ENCODE results near the gene CENPN. TPM values are rescaled to one million over a fixed set of nuclear protein-coding genes. Genes with fewer than 3 reads are reported as not detected.

CENPN gene
- total RNA-seq, 3 donors from 2014 or later: 36.0 to 43.4 (median 42.4) TPM

GRCh38 chr16:81035398-81035974, 28.5 kb downstream of the CENPN start, which contains the start of gene ATMIN:
TSS of gene ATMIN (plus strand) at chr16:81035842. CDS start at chr16:81035871, 29 bp downstream.
- peaks cover 29% of the 10 kb centered on the region for H3K4me1 Mint-ChIP-seq (ENCODE audit: low read depth)
- H3K9me3 Mint-ChIP-seq: no peaks in the 10 kb centered on the region
- DNase-seq: peak; percentile 88

GRCh38 chr16:81035975-81036750, 29.1 kb downstream of the CENPN start:
- ATAC-seq (peak; percentile 76 to 78), DNase-seq (peak; percentile 6)
- no peaks in the 10 kb centered on the region for H3K27me3 Mint-ChIP-seq (ENCODE audit: low read depth)
- H3K4me1 Mint-ChIP-seq (ENCODE audit: low read depth): peaks cover 29% of the 10 kb centered on the region
- H3K4me3 Mint-ChIP-seq: peak overlapping the region; percentile 86
- peaks cover 8% of the 10 kb centered on the region for H3K36me3 Mint-ChIP-seq (ENCODE audit: insufficient read depth)
- no peaks in the 10 kb centered on the region for H3K9me3 Mint-ChIP-seq

More at GRCh38 chr16:81035398-81035974, 28.5 kb downstream of the CENPN start, which contains the start of gene ATMIN:
- H3K4me3 Mint-ChIP-seq: peak within 1 kb of the TSS; percentile 86
- no peaks in the 10 kb centered on the region for H3K27me3 Mint-ChIP-seq (ENCODE audit: low read depth)
- peak; percentile 95 to 96 for ATAC-seq
- H3K36me3 Mint-ChIP-seq (ENCODE audit: insufficient read depth): peaks cover 5% of the 10 kb centered on the region

GRCh38 chr16:81036751-81037350, 29.8 kb downstream of the CENPN start:
- no peak for DNase-seq
- Mint-ChIP-seq H3K4me1 (ENCODE audit: low read depth) (peaks cover 29% of the 10 kb centered on the region), H3K9me3 (no peaks in the 10 kb centered on the region), H3K27me3 (ENCODE audit: low read depth) (no peaks in the 10 kb centered on the region), H3K4me3 (peak overlapping the region; percentile 86), H3K36me3 (ENCODE audit: insufficient read depth) (peaks cover 13% of the 10 kb centered on the region)
- ATAC-seq: no peak

GRCh38 chr16:81040131-81040530, 33.1 kb downstream of the CENPN start:
- Mint-ChIP-seq H3K27me3 (ENCODE audit: low read depth) (no peaks in the 10 kb centered on the region), H3K9me3 (no peaks in the 10 kb centered on the region), H3K4me3 (no peak overlapping the region), H3K4me1 (ENCODE audit: low read depth) (peaks cover 29% of the 10 kb centered on the region), H3K36me3 (ENCODE audit: insufficient read depth) (peaks cover 38% of the 10 kb centered on the region)
- ATAC-seq: no peak
- DNase-seq: no peak

- no peak for DNase-seq
- Mint-ChIP-seq H3K4me3 (no peak overlapping the region), H3K9me3 (no peaks in the 10 kb centered on the region), H3K36me3 (ENCODE audit: insufficient read depth) (peaks cover 41% of the 10 kb centered on the region), H3K27me3 (ENCODE audit: low read depth) (no peaks in the 10 kb centered on the region), H3K4me1 (ENCODE audit: low read depth) (peaks cover 27% of the 10 kb centered on the region)
- ATAC-seq: no peak
Observed at GRCh38 chr16:81040842-81041241, 33.8 kb downstream of the CENPN start.

- peaks cover 25% of the 10 kb centered on the region for H3K4me1 Mint-ChIP-seq (ENCODE audit: low read depth)
- DNase-seq: no peak
- no peak for ATAC-seq
- H3K27me3 Mint-ChIP-seq (ENCODE audit: low read depth): no peaks in the 10 kb centered on the region
- H3K9me3 Mint-ChIP-seq: no peaks in the 10 kb centered on the region
- H3K4me3 Mint-ChIP-seq: no peak overlapping the region
- peaks cover 41% of the 10 kb centered on the region for H3K36me3 Mint-ChIP-seq (ENCODE audit: insufficient read depth)
Observed at GRCh38 chr16:81041696-81042095, 34.7 kb downstream of the CENPN start.

GRCh38 chr16:81042821-81043220, 35.8 kb downstream of the CENPN start:
- Mint-ChIP-seq H3K4me3 (no peak overlapping the region), H3K4me1 (ENCODE audit: low read depth) (peaks cover 14% of the 10 kb centered on the region), H3K9me3 (no peaks in the 10 kb centered on the region), H3K27me3 (ENCODE audit: low read depth) (no peaks in the 10 kb centered on the region), H3K36me3 (ENCODE audit: insufficient read depth) (peaks cover 43% of the 10 kb centered on the region)
- DNase-seq (no peak), ATAC-seq (no peak)

- no peaks in the 10 kb centered on the region for H3K4me1 Mint-ChIP-seq (ENCODE audit: low read depth)
- no peak overlapping the region for H3K4me3 Mint-ChIP-seq
- H3K36me3 Mint-ChIP-seq (ENCODE audit: insufficient read depth): peaks cover 6% of the 10 kb centered on the region
- H3K27me3 Mint-ChIP-seq (ENCODE audit: low read depth): no peaks in the 10 kb centered on the region
- H3K9me3 Mint-ChIP-seq: peaks cover 21% of the 10 kb centered on the region
- no peak for ATAC-seq
- no peak for DNase-seq
Observed at GRCh38 chr16:81053761-81054160, 46.7 kb downstream of the CENPN start.

- ATAC-seq (no peak), DNase-seq (no peak)
- Mint-ChIP-seq H3K4me3 (no peak overlapping the region), H3K4me1 (ENCODE audit: low read depth) (no peaks in the 10 kb centered on the region), H3K9me3 (no peaks in the 10 kb centered on the region), H3K27me3 (ENCODE audit: low read depth) (no peaks in the 10 kb centered on the region), H3K36me3 (ENCODE audit: insufficient read depth) (no peaks in the 10 kb centered on the region)
Observed at GRCh38 chr16:81060576-81061306, 53.7 kb downstream of the CENPN start.

GRCh38 chr16:81061307-81061640, 54.3 kb downstream of the CENPN start:
- DNase-seq (no peak), ATAC-seq (no peak)
- Mint-ChIP-seq H3K36me3 (ENCODE audit: insufficient read depth) (no peaks in the 10 kb centered on the region), H3K9me3 (no peaks in the 10 kb centered on the region), H3K4me1 (ENCODE audit: low read depth) (no peaks in the 10 kb centered on the region), H3K27me3 (ENCODE audit: low read depth) (no peaks in the 10 kb centered on the region), H3K4me3 (no peak overlapping the region)

- no peaks in the 10 kb centered on the region for H3K27me3 Mint-ChIP-seq (ENCODE audit: low read depth)
- no peak for ATAC-seq
- no peak overlapping the region for H3K4me3 Mint-ChIP-seq
- DNase-seq: no peak
- no peaks in the 10 kb centered on the region for H3K36me3 Mint-ChIP-seq (ENCODE audit: insufficient read depth)
- H3K4me1 Mint-ChIP-seq (ENCODE audit: low read depth): no peaks in the 10 kb centered on the region
- no peaks in the 10 kb centered on the region for H3K9me3 Mint-ChIP-seq
Observed at GRCh38 chr16:81061871-81062608, 55.0 kb downstream of the CENPN start.

- Mint-ChIP-seq H3K4me1 (ENCODE audit: low read depth) (no peaks in the 10 kb centered on the region), H3K9me3 (no peaks in the 10 kb centered on the region), H3K36me3 (ENCODE audit: insufficient read depth) (no peaks in the 10 kb centered on the region), H3K4me3 (no peak overlapping the region), H3K27me3 (ENCODE audit: low read depth) (peaks cover 5% of the 10 kb centered on the region)
- ATAC-seq (no peak), DNase-seq (no peak)
Observed at GRCh38 chr16:81066681-81067080, 59.7 kb downstream of the CENPN start.

GRCh38 chr16:81067166-81067565, 60.2 kb downstream of the CENPN start:
- H3K4me3 Mint-ChIP-seq: no peak overlapping the region
- DNase-seq (no peak), ATAC-seq (no peak)
- no peaks in the 10 kb centered on the region for H3K4me1 Mint-ChIP-seq (ENCODE audit: low read depth)
- no peaks in the 10 kb centered on the region for H3K36me3 Mint-ChIP-seq (ENCODE audit: insufficient read depth)
- no peaks in the 10 kb centered on the region for H3K9me3 Mint-ChIP-seq
- peaks cover 5% of the 10 kb centered on the region for H3K27me3 Mint-ChIP-seq (ENCODE audit: low read depth)

GRCh38 chr16:81069063-81069462, 62.0 kb downstream of the CENPN start:
- Mint-ChIP-seq H3K36me3 (ENCODE audit: insufficient read depth) (no peaks in the 10 kb centered on the region), H3K9me3 (no peaks in the 10 kb centered on the region), H3K4me3 (no peak overlapping the region), H3K4me1 (ENCODE audit: low read depth) (no peaks in the 10 kb centered on the region), H3K27me3 (ENCODE audit: low read depth) (peaks cover 7% of the 10 kb centered on the region)
- ATAC-seq (no peak), DNase-seq (no peak)

Data from activated T-cell treated with anti-CD3 and anti-CD28 coated beads, Interleukin-2, amount 50 U/mL, for 4 hours (primary cell).